ENCODE results near the gene PRSS21.

The PRSS21 gene

GRCh38 chr16:2779978-2780898 is 36.8 kb upstream of the PRSS21 start:
- DNase-seq (ENCODE audit: low read depth in 2 of 2), result no peak

DNA sequence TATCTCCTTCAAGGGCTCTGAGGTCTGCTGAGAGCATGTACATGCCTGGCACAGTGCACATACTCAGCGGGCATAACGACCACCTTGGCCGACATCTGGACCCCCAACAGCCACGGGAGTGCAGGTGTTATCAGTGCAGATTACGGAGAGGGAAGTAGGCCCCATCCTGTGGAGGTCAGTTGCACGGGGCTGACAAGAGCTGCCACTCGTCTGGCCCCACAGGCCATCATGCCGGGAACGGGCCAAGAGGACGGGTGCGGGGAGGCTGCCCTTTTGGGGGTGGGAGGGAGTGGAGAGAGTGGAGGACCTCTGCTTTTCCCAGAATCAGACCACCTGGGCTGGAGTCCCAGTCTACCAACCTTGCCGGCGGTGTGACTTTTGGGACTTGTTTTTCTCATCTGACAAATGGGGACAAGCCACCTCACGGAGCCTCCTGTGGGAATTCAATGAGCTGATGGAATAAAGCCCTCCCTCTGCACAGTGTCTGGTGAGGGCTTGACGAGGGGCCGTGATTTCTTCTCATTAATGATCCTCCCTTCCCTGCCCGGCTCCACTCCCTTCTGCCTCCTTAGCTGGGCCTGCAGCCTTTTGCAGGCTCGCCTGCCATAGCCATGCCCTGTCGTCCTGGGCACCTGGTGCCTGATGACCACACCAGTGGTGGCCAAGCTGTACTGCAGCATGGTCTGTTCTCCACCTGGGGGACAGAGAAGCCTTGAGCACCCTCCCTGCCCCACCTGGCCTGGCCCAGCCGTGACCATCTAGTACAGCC is 34.3 kb upstream of the PRSS21 start:
- no peak for DNase-seq (ENCODE audit: low read depth in 2 of 2)

GRCh38 chr16:2783581-2784357 is 33.3 kb upstream of the PRSS21 start:
- DNase-seq (ENCODE audit: low read depth in 2 of 2), result no peak

GRCh38 chr16:2784358-2785100 is 32.5 kb upstream of the PRSS21 start:
- DNase-seq (ENCODE audit: low read depth in 2 of 2), result no peak

DNA sequence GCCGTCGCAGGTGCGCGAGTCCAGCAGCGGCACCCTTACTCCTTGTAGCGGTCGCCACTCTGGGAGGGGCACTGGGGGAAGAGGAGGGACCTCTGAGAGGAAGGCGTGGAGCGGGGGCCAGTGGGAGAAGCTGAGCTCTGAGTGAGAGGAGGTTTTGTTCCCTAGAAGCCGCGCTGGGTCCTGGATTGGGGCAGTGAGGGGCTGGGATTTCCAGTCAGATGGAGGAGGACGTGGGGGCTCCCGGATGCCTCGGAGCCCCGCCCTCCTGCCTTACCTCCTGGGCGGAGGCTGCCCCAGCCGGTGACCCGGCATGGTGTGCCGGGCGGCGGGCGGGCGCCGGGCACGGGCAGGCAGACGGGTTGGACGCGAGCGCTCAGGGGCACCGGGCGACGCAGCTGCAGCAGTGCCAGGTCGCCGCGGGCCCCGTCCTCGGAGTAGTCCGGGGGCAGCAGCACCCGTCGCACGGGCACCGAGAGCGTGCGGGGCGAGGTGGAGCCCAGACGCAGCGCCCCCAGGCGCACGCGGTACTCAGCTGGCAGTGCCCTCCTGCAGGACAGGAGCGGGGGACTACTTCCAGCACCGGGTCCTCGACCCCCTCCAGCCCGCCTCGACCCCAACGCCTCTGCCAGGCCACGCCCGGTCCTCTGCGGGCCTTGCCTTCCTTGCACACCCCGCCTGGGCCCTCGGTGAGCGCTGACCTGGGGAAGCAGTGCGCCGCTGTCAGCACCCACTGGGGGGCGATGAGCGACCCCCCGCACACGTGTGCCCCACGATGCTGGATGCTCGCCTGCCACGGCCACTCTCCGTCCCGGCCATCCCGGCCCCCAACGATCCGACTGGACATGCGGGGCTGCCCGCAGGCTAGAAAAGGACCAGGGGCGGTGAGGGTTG is 31.7 kb upstream of the PRSS21 start:
- no peak for DNase-seq (ENCODE audit: low read depth in 2 of 2)

DNA sequence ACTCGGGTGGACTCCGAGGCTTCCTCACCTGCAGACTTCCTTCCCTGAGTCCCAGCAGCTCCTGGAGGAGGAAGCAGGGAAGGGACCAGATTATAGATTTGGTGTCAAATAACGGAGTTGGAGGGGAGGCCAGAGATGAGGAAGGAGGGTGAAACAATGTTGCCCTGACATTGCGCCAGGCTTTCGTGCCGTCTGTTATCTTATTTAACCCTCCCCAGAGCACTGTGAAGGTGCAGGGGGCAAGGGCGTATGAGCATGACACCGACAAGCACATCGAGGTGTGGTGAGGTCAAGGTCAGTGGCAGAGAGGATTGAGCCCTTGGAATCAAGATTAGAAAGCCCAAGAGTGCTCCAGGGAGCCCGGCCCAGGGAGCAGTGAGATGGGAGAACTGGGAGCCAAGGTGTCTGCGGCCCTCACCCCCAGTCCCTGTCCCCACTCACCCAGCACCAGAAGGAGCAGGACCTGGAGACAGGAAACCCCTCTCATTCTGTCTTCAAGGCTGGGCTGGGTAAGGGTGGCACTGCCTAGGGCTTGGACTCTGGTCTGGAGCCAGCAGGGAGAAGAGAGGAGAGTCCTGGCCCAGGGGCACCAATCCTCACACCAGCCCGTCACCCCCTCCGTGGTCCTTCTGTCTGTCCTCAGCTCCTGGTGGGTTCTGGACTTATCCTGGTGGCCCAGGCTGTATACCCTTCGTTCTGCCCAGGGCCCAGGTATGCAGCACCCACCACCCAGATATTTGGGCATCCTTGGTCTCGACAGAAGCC is 30.8 kb upstream of the PRSS21 start:
- no peak for DNase-seq (ENCODE audit: low read depth in 2 of 2)

GRCh38 chr16:2786826-2787151 is 30.2 kb upstream of the PRSS21 start:
- no peak for DNase-seq (ENCODE audit: low read depth in 2 of 2)

DNA sequence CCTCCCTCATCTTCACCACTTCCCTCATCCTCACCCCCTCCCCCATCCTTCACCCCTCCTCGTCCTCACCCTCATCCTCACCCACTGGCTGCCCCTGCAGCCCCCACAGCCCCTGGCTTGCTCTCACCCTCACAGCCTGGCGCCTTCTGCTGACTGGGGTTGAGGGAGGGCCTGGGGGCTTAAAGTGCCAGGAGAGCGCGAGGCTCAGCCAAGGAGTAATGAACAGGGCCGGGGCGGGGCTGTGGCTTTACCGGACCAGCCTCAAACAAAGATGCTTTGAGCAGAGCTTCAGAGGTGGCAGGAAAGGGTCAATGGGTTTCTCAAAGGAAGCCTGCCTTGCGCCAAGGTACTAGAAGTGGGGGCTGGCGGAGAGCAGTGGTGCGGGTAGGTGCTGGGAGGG is 29.6 kb upstream of the PRSS21 start, which contains the start of gene PRSS33:
Gene PRSS33 (minus strand): TSS at position 155 of the 400 bp plus-strand sequence. CDS start 1,013 bp downstream, outside the sequence.
- no peak for DNase-seq (ENCODE audit: low read depth in 2 of 2)

DNA sequence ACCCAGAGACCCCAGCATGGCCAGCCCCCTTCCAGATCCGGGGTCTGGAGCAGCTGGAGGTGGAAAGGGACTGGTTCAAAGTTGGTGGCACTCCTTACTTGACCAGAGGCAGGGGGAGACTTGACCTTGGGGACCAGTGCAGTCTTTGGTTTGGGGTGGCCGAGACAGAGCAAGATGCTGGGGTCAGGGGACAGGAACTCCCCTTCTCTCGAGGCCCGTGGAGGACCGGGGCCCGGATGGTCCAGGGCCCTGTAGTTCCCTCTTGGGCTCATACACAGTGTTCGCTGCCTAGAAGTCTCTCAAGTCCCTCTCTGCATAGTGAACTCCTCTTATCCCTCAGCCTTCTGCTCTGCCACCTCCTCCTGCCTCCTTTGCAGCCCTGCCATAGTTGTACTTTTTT is 29.1 kb upstream of the PRSS21 start:
- DNase-seq (ENCODE audit: low read depth in 2 of 2), result no peak

DNA sequence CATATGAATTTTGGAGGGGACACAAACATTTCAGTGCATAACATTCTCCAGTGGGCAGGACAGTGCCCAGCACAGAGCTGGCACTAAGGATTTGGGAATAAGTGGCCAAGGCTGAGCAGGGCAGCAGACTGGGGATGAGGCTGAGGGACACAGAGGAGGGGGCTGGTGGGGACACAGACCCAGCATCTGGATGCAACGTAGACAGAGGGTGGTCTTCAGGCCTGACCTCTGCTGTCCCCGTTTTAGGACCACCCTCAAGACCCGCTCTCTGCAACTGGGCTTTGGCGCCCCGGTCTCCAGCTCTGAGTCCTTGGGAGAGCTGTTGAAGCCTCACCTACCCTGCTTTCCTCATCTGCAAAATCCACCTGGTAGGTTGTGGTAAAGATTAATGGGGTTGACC is 26.4 kb upstream of the PRSS21 start:
- DNase-seq (ENCODE audit: low read depth in 2 of 2), result no peak

GRCh38 chr16:2791174-2791573 is 25.9 kb upstream of the PRSS21 start:
- no peak for DNase-seq (ENCODE audit: low read depth in 2 of 2)

- DNase-seq (ENCODE audit: low read depth in 2 of 2), result no peak
Measured at GRCh38 chr16:2792940-2793339, 24.1 kb upstream of the PRSS21 start.

DNA sequence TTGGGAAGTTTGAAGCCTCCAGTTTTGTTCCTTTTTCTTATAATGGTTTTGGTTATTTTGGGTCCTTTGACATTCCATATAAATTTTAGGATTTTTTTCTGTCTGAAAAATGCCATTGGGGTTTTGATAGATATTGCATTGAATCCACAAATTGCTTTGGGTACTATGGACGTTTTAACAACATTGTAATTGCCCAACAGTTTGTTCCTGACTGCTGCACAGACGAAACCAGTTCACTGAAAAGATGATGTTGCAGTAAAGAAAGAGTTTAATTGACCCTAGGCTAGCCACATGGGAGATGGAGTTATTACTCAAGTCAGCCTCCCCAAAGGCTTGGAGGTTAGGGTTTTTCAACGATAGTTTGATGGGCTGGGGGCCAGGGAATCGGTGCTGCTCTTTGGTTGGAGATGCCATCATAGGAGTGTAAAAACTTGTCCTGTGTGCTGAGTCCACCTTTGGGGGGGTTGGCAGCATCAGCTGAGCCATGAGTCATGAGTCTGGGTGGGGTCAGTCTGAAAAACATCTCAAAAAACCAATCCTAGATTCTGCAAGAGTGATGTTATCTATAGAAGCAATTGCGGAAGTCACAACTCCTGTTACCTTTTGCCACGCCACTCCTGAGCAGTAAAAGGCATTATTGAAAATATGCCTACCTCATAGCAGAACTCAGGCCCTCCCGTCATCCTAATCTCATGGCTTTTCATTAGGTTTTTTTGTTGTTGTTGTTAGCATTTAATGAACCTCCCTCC is 21.5 kb upstream of the PRSS21 start:
- no peak for DNase-seq (ENCODE audit: low read depth in 2 of 2)

GRCh38 chr16:2798723-2799204 is 18.3 kb upstream of the PRSS21 start:
- no peak for DNase-seq (ENCODE audit: low read depth in 2 of 2)

DNA sequence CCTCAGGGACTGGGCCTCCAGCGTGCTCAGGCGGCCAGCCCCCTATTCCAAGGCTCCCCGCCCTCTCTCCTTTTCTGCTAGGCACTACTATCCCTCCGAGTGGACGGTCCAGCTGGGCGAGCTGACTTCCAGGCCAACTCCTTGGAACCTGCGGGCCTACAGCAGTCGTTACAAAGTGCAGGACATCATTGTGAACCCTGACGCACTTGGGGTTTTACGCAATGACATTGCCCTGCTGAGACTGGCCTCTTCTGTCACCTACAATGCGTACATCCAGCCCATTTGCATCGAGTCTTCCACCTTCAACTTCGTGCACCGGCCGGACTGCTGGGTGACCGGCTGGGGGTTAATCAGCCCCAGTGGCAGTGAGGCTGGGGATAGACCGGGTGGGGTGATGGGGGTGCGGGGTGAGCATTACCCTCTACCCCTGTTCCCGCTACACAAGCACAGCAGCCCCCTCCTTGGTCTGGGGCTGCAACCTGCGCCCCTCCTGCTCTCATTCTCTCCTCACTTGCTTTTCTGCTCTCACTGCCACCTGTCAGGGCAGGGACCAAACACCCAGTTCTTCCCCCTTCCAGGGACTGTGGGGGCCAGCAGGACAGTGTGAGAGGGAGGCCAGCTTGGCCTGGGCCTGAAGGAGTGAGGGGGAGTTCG is 17.7 kb upstream of the PRSS21 start:
- DNase-seq (ENCODE audit: low read depth in 2 of 2), result no peak

- DNase-seq (ENCODE audit: low read depth in 2 of 2), result no peak
Measured at GRCh38 chr16:2799859-2800226, 17.2 kb upstream of the PRSS21 start.

GRCh38 chr16:2803545-2804195 is 13.4 kb upstream of the PRSS21 start:
- no peak for DNase-seq (ENCODE audit: low read depth in 2 of 2)

GRCh38 chr16:2804728-2805127 is 12.3 kb upstream of the PRSS21 start:
- no peak for DNase-seq (ENCODE audit: low read depth in 2 of 2)

All from stimulated activated CD8-positive, alpha-beta memory T cell treated with anti-CD3 and anti-CD28 coated beads, Interleukin-7, amount 100 ng/mL, for 1 hour (primary cell).